HEK293 (cell line): Measurements from ENCODE around the gene PDLIM7.
A peak's percentile ranks its signal among the peaks of the same experiment; 100 is the strongest.

Source experiments
- RBAK ChIP-seq: fragments of 450-650 bp; formaldehyde crosslinking; IDR thresholded peaks from 2 replicates; pipeline ENCODE4 v1.5.1; 2016; ENCODE audit warnings: missing biosample characterization, missing genetic modification characterization
- SCRT2 ChIP-seq: fragments of 450-650 bp; formaldehyde crosslinking; IDR thresholded peaks from 2 replicates; pipeline ENCODE4 v1.5.1; 2016; ENCODE audit warnings: missing biosample characterization, missing genetic modification characterization
- SP2 ChIP-seq: fragments of 450-650 bp; formaldehyde crosslinking; IDR thresholded peaks from 2 replicates; pipeline ENCODE4 v1.5.1; 2016; ENCODE audit warnings: missing biosample characterization, missing genetic modification characterization
- TCF7L2 ChIP-seq: IDR thresholded peaks from 2 replicates; pipeline ENCODE4 v1.6.1; 2011; ENCODE audit warnings: low read depth, mild to moderate bottlenecking, inconsistent platforms, low read length, moderate library complexity, borderline replicate concordance
- TRIM28 ChIP-seq: IDR thresholded peaks from 2 replicates; pipeline ENCODE4 v1.6.1; 2011; ENCODE audit warnings: low read length, control low read depth, borderline replicate concordance
- ZBTB48 ChIP-seq: fragments of 450-650 bp; formaldehyde crosslinking; IDR thresholded peaks from 2 replicates; pipeline ENCODE4 v1.5.1; 2016; ENCODE audit warnings: missing biosample characterization, missing genetic modification characterization
- ZBTB8A ChIP-seq: fragments of 450-650 bp; formaldehyde crosslinking; IDR thresholded peaks from 2 replicates; pipeline ENCODE4 v1.5.1; 2016; ENCODE audit warnings: missing biosample characterization, missing genetic modification characterization
- ZNF169 ChIP-seq: fragments of 450-650 bp; formaldehyde crosslinking; IDR thresholded peaks from 2 replicates; pipeline ENCODE4 v1.5.1; 2016; ENCODE audit warnings: missing biosample characterization, missing genetic modification characterization
- ZNF174 ChIP-seq: fragments of 450-650 bp; formaldehyde crosslinking; IDR thresholded peaks from 2 replicates; pipeline ENCODE4 v1.5.0; 2017; ENCODE audit warnings: missing biosample characterization, mild to moderate bottlenecking, missing genetic modification characterization
- ZNF223 ChIP-seq: fragments of 450-650 bp; formaldehyde crosslinking; IDR thresholded peaks from 2 replicates; pipeline ENCODE4 v1.5.1; 2016; ENCODE audit warnings: missing biosample characterization, missing genetic modification characterization
- ZNF280C ChIP-seq: fragments of 450-650 bp; formaldehyde crosslinking; IDR thresholded peaks from 2 replicates; pipeline ENCODE4 v1.5.1; 2016; ENCODE audit warnings: missing biosample characterization, missing genetic modification characterization
- ZNF335 ChIP-seq: fragments of 450-650 bp; formaldehyde crosslinking; conservative IDR thresholded peaks from 2 replicates; pipeline ENCODE4 v1.5.1; 2016; ENCODE audit warnings: missing biosample characterization, missing genetic modification characterization
- ZNF426 ChIP-seq: fragments of 450-650 bp; formaldehyde crosslinking; IDR thresholded peaks from 2 replicates; pipeline ENCODE4 v1.5.1; 2017; ENCODE audit warnings: missing biosample characterization, missing genetic modification characterization, mild to moderate bottlenecking, inconsistent platforms, moderate library complexity
- ZNF48 ChIP-seq: fragments of 450-650 bp; formaldehyde crosslinking; IDR thresholded peaks from 2 replicates; pipeline ENCODE4 v1.5.1; 2016; ENCODE audit warnings: missing biosample characterization, missing genetic modification characterization
- ZNF514 ChIP-seq: fragments of 450-650 bp; formaldehyde crosslinking; IDR thresholded peaks from 2 replicates; pipeline ENCODE4 v1.5.1; 2016; ENCODE audit warnings: missing biosample characterization, missing genetic modification characterization
- ZNF548 ChIP-seq: fragments of 450-650 bp; formaldehyde crosslinking; IDR thresholded peaks from 2 replicates; pipeline ENCODE4 v1.5.1; 2016; ENCODE audit warnings: missing biosample characterization, missing genetic modification characterization
- ZNF558 ChIP-seq: fragments of 450-650 bp; formaldehyde crosslinking; IDR thresholded peaks from 2 replicates; pipeline ENCODE4 v1.5.1; 2016; ENCODE audit warnings: missing biosample characterization, missing genetic modification characterization
- ZNF621 ChIP-seq: fragments of 450-650 bp; formaldehyde crosslinking; IDR thresholded peaks from 2 replicates; pipeline ENCODE4 v1.5.1; 2017; ENCODE audit warnings: missing biosample characterization, missing genetic modification characterization
- ZNF626 ChIP-seq: fragments of 450-650 bp; sonication (Bioruptor Pico); formaldehyde crosslinking; IDR thresholded peaks from 2 replicates; pipeline ENCODE4 v1.5.1; 2018; ENCODE audit warnings: missing biosample characterization, missing genetic modification characterization, inconsistent platforms
- ZNF658 ChIP-seq: fragments of 450-650 bp; formaldehyde crosslinking; IDR thresholded peaks from 2 replicates; pipeline ENCODE4; 2016; ENCODE audit warnings: missing biosample characterization, missing genetic modification characterization
- ZNF776 ChIP-seq: fragments of 450-650 bp; formaldehyde crosslinking; IDR thresholded peaks from 2 replicates; pipeline ENCODE4 v1.5.0; 2017; ENCODE audit warnings: missing biosample characterization, missing genetic modification characterization, borderline replicate concordance
- ZNF777 ChIP-seq: fragments of 450-650 bp; formaldehyde crosslinking; IDR thresholded peaks from 2 replicates; pipeline ENCODE4 v1.5.1; 2017; ENCODE audit warnings: missing biosample characterization, missing genetic modification characterization, borderline replicate concordance
- ZNF785 ChIP-seq: fragments of 450-650 bp; formaldehyde crosslinking; IDR thresholded peaks from 2 replicates; pipeline ENCODE4 v1.5.1; 2016; ENCODE audit warnings: missing biosample characterization, missing genetic modification characterization
- TF ChIP-seq, protein P1 (sequence below): fragments of 450-650 bp; formaldehyde crosslinking; IDR thresholded peaks from 2 replicates; pipeline ENCODE4 v1.5.1; 2016; ENCODE audit warnings: missing biosample characterization, missing genetic modification characterization
- TF ChIP-seq, protein P2 (sequence below): fragments of 450-650 bp; formaldehyde crosslinking; IDR thresholded peaks from 2 replicates; pipeline ENCODE4 v1.5.1; 2016; ENCODE audit warnings: missing biosample characterization, missing genetic modification characterization
- TF ChIP-seq, protein P3 (sequence below): fragments of 450-650 bp; formaldehyde crosslinking; IDR thresholded peaks from 2 replicates; pipeline ENCODE4 v1.5.1; 2016; ENCODE audit warnings: missing biosample characterization, missing genetic modification characterization, low read depth
- TF ChIP-seq, protein P4 (sequence below): fragments of 450-650 bp; formaldehyde crosslinking; IDR thresholded peaks from 2 replicates; pipeline ENCODE4 v1.5.1; 2016; ENCODE audit warnings: missing biosample characterization, missing genetic modification characterization
- TF ChIP-seq, protein P5 (sequence below): fragments of 450-650 bp; formaldehyde crosslinking; IDR thresholded peaks from 2 replicates; pipeline ENCODE4 v1.5.1; 2016; ENCODE audit warnings: missing biosample characterization, missing genetic modification characterization

The PDLIM7 gene

DNA sequence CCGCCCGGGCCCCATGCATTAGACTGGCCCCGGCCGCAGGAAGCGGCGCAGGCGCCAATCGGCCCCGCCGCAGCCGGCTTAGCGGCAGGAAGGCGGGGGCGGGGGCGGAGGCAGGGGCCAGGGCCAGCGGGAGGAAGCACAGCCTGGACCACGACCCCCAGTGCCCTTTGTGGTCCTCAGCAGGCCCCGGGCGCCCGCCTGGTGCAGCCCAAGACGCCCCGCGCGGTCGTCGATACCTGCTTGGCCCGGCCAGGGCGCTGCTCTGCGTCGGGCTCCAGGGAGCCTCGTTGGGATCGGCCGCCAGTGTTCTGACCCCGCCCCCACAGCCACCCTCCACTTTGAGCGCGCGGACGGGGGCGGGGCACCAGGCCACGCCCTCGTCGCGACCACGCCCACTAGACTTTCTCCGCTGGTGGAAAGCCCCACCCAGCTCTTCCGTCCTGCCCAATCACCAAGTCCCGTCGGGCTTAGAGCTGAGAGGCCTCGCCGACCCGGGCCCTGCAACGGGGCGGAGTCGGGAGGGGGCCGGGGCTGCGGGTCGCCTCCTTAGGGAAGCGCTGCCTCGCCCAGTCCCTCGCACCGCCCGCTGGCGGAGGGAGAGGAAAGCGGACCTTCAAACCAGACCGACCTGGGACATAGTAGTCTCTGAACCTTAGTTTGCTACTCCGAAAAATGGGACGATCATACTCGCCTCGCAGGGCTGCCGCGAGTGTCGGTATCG lies at the start of gene PDLIM7 (continued):
- TF ChIP-seq ZBTB48 (tag by site-specific recombination) (peak; percentile 81), ZNF335 (peak; percentile 8), ZBTB8A (tag by site-specific recombination) (peak; percentile 98), ZNF514 (tag by site-specific recombination) (no peak), ZNF174 (tag by site-specific recombination) (no peak), ZNF548 (tag by site-specific recombination) (no peak), ZNF776 (tag by site-specific recombination) (no peak), ZNF558 (no peak), ZNF426 (tag by site-specific recombination) (no peak), ZNF785 (tag by site-specific recombination) (peak; percentile 58; the same call in 1 of the 2 replicates), ZNF658 (tag by site-specific recombination) (no peak), ZNF280C (tag by site-specific recombination) (no peak), ZNF626 (tag by site-specific recombination) (no peak), ZNF223 (tag by site-specific recombination) (no peak), SCRT2 (tag by site-specific recombination) (no peak), SP2 (tag by site-specific recombination) (peak; percentile 88), ZNF48 (tag by site-specific recombination) (no peak), RBAK (tag by site-specific recombination) (no peak), TCF7L2 (no peak), TRIM28 (no peak), ZNF621 (tag by site-specific recombination) (no peak), ZNF777 (no peak), ZNF169 (no peak)
- TF ChIP-seq, protein P1, sequence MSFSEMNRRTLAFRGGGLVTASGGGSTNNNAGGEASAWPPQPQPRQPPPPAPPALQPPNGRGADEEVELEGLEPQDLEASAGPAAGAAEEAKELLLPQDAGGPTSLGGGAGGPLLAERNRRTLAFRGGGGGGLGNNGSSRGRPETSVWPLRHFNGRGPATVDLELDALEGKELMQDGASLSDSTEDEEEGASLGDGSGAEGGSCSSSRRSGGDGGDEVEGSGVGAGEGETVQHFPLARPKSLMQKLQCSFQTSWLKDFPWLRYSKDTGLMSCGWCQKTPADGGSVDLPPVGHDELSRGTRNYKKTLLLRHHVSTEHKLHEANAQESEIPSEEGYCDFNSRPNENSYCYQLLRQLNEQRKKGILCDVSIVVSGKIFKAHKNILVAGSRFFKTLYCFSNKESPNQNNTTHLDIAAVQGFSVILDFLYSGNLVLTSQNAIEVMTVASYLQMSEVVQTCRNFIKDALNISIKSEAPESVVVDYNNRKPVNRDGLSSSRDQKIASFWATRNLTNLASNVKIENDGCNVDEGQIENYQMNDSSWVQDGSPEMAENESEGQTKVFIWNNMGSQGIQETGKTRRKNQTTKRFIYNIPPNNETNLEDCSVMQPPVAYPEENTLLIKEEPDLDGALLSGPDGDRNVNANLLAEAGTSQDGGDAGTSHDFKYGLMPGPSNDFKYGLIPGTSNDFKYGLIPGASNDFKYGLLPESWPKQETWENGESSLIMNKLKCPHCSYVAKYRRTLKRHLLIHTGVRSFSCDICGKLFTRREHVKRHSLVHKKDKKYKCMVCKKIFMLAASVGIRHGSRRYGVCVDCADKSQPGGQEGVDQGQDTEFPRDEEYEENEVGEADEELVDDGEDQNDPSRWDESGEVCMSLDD, result no peak; the same call in 1 of the 2 replicates
- TF ChIP-seq, protein P2, sequence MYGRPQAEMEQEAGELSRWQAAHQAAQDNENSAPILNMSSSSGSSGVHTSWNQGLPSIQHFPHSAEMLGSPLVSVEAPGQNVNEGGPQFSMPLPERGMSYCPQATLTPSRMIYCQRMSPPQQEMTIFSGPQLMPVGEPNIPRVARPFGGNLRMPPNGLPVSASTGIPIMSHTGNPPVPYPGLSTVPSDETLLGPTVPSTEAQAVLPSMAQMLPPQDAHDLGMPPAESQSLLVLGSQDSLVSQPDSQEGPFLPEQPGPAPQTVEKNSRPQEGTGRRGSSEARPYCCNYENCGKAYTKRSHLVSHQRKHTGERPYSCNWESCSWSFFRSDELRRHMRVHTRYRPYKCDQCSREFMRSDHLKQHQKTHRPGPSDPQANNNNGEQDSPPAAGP, result peak; percentile 33
- TF ChIP-seq, protein P3, sequence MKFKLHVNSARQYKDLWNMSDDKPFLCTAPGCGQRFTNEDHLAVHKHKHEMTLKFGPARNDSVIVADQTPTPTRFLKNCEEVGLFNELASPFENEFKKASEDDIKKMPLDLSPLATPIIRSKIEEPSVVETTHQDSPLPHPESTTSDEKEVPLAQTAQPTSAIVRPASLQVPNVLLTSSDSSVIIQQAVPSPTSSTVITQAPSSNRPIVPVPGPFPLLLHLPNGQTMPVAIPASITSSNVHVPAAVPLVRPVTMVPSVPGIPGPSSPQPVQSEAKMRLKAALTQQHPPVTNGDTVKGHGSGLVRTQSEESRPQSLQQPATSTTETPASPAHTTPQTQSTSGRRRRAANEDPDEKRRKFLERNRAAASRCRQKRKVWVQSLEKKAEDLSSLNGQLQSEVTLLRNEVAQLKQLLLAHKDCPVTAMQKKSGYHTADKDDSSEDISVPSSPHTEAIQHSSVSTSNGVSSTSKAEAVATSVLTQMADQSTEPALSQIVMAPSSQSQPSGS (tag by site-specific recombination), result no peak
- TF ChIP-seq, protein P4, sequence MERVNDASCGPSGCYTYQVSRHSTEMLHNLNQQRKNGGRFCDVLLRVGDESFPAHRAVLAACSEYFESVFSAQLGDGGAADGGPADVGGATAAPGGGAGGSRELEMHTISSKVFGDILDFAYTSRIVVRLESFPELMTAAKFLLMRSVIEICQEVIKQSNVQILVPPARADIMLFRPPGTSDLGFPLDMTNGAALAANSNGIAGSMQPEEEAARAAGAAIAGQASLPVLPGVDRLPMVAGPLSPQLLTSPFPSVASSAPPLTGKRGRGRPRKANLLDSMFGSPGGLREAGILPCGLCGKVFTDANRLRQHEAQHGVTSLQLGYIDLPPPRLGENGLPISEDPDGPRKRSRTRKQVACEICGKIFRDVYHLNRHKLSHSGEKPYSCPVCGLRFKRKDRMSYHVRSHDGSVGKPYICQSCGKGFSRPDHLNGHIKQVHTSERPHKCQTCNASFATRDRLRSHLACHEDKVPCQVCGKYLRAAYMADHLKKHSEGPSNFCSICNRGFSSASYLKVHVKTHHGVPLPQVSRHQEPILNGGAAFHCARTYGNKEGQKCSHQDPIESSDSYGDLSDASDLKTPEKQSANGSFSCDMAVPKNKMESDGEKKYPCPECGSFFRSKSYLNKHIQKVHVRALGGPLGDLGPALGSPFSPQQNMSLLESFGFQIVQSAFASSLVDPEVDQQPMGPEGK (tag by site-specific recombination), result peak; percentile 86
- TF ChIP-seq, protein P5, sequence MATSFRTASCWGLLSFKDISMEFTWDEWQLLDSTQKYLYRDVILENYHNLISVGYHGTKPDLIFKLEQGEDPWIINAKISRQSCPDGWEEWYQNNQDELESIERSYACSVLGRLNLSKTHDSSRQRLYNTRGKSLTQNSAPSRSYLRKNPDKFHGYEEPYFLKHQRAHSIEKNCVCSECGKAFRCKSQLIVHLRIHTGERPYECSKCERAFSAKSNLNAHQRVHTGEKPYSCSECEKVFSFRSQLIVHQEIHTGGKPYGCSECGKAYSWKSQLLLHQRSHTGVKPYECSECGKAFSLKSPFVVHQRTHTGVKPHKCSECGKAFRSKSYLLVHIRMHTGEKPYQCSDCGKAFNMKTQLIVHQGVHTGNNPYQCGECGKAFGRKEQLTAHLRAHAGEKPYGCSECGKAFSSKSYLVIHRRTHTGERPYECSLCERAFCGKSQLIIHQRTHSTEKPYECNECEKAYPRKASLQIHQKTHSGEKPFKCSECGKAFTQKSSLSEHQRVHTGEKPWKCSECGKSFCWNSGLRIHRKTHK (tag by site-specific recombination), result no peak
